NB4 (cell line): ENCODE measurements around the gene CCL4.

Experiments
- CTCF ChIP-seq: IDR thresholded peaks from one replicate; pipeline ENCODE4 v1.5.1; 2012; ENCODE audit warnings: low read depth, low read length
- MAX ChIP-seq: IDR thresholded peaks from 2 replicates; pipeline ENCODE4 v1.6.1; 2011; ENCODE audit warnings: low read depth, low read length
- MYC ChIP-seq: IDR thresholded peaks from 2 replicates; pipeline ENCODE4 v1.6.1; 2011; ENCODE audit warnings: low read depth, low read length
- POLR2A ChIP-seq: IDR thresholded peaks from 2 replicates; pipeline ENCODE4 v1.6.1; 2011; ENCODE audit warnings: mild to moderate bottlenecking; ENCODE audit not compliant: insufficient read length; ENCODE audit errors: extremely low read depth

- TF ChIP-seq CTCF (no peak), POLR2A (no peak), MAX (no peak), MYC (no peak)
These were observed 39.7 kb upstream of the CCL4 start, which contains the start of gene CCL18 for GRCh38 chr17:36063786-36064541.
